GM12892 (cell line): ENCODE measurements around the gene MCCC2.

Source experiments
- POLR2A ChIP-seq: IDR thresholded peaks from 2 replicates; pipeline ENCODE4 v1.6.1; 2011; ENCODE audit warnings: low read depth, low read length, control low read depth
- TAF1 ChIP-seq: IDR thresholded peaks from 2 replicates; pipeline ENCODE4 v1.6.1; 2011; ENCODE audit warnings: low read depth, mild to moderate bottlenecking, control low read depth, low read length, borderline replicate concordance

DNA sequence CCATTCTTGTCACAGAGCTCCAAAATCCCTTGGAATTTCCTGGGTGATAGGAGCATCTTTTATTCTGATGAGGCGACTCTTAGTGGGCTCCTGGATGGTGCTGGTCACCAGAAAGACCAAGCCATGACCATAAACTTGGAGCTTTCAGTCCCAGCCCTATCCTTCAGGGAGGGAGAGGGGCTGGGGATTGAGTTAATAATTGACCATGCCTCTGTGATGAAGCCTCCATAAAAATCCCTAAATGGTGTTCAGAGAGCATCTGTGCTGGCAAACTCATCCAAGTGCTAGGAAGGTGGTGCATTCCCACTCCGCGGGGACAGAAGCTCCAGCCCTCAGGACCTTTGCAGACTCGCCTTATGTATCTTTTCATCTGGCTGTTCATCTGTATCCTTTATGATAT, 28.7 kb downstream of the MCCC2 start:
- TF ChIP-seq TAF1 (no peak), POLR2A (no peak)
